ENCODE data around the gene FAM120A.

Gene FAM120A

GRCh38 chr9:93467062-93467416 lies 15.6 kb downstream of the FAM120A start:
- DNase-seq, result no peak
- Histone ChIP-seq H3K27ac (no peak overlapping the region), H3K36me3 (peaks cover 9% of the 10 kb centered on the region), H3K9me3 (ENCODE audit: severe bottlenecking) (no peaks in the 10 kb centered on the region), H3K27me3 (ENCODE audit: insufficient read depth, low read depth, severe bottlenecking) (no peaks in the 10 kb centered on the region), H3K4me3 (ENCODE audit: low read depth, low read length) (no peak overlapping the region)
- no peak for TF ChIP-seq CTCF (IDR thresholded peaks at IDR 0.05; ENCODE audit: low read depth, low read length)

GRCh38 chr9:93467462-93467861 lies 16.0 kb downstream of the FAM120A start:
- Histone ChIP-seq H3K27me3 (ENCODE audit: insufficient read depth, low read depth, severe bottlenecking) (no peaks in the 10 kb centered on the region), H3K36me3 (peaks cover 9% of the 10 kb centered on the region), H3K9me3 (ENCODE audit: severe bottlenecking) (no peaks in the 10 kb centered on the region), H3K4me3 (ENCODE audit: low read depth, low read length) (no peak overlapping the region), H3K27ac (no peak overlapping the region)
- no peak for DNase-seq
- no peak for TF ChIP-seq CTCF (IDR thresholded peaks at IDR 0.05; ENCODE audit: low read depth, low read length)

GRCh38 chr9:93468763-93469456 lies 17.4 kb downstream of the FAM120A start:
- DNase-seq, result peak; percentile 50
- Histone ChIP-seq H3K9me3 (ENCODE audit: severe bottlenecking) (no peaks in the 10 kb centered on the region), H3K27ac (peak overlapping the region; percentile 38), H3K36me3 (peaks cover 16% of the 10 kb centered on the region), H3K27me3 (ENCODE audit: insufficient read depth, low read depth, severe bottlenecking) (no peaks in the 10 kb centered on the region), H3K4me3 (ENCODE audit: low read depth, low read length) (no peak overlapping the region; the same call in 1 of the 2 replicates)
- TF ChIP-seq CTCF (IDR thresholded peaks at IDR 0.05; ENCODE audit: low read depth, low read length), result no peak

GRCh38 chr9:93470391-93470790 lies 18.9 kb downstream of the FAM120A start:
- no peak overlapping the region for H3K4me3 ChIP-seq (ENCODE audit: low read depth, low read length)
- no peaks in the 10 kb centered on the region for H3K27me3 ChIP-seq (ENCODE audit: insufficient read depth, low read depth, severe bottlenecking)
- peaks cover 25% of the 10 kb centered on the region for H3K36me3 ChIP-seq
- no peak overlapping the region for H3K27ac ChIP-seq
- no peak for TF ChIP-seq CTCF (IDR thresholded peaks at IDR 0.05; ENCODE audit: low read depth, low read length)
- H3K9me3 ChIP-seq (ENCODE audit: severe bottlenecking), result no peaks in the 10 kb centered on the region
- no peak for DNase-seq

- Histone ChIP-seq H3K36me3 (peaks cover 30% of the 10 kb centered on the region), H3K27me3 (ENCODE audit: insufficient read depth, low read depth, severe bottlenecking) (no peaks in the 10 kb centered on the region), H3K4me3 (ENCODE audit: low read depth, low read length) (no peak overlapping the region), H3K9me3 (ENCODE audit: severe bottlenecking) (no peaks in the 10 kb centered on the region), H3K27ac (no peak overlapping the region)
- TF ChIP-seq CTCF (IDR thresholded peaks at IDR 0.05; ENCODE audit: low read depth, low read length), result no peak
- DNase-seq, result no peak
Measured at GRCh38 chr9:93471124-93471523, 19.6 kb downstream of the FAM120A start.

GRCh38 chr9:93473411-93473810 lies 21.9 kb downstream of the FAM120A start:
- no peak for DNase-seq
- no peaks in the 10 kb centered on the region for H3K9me3 ChIP-seq (ENCODE audit: severe bottlenecking)
- TF ChIP-seq CTCF (IDR thresholded peaks at IDR 0.05; ENCODE audit: low read depth, low read length), result no peak
- H3K36me3 ChIP-seq, result peaks cover 34% of the 10 kb centered on the region
- H3K4me3 ChIP-seq (ENCODE audit: low read depth, low read length), result no peak overlapping the region
- H3K27ac ChIP-seq, result no peak overlapping the region
- no peaks in the 10 kb centered on the region for H3K27me3 ChIP-seq (ENCODE audit: insufficient read depth, low read depth, severe bottlenecking)
